OCI-LY1 (cell line): Measurements from ENCODE around the gene CHSY1.

Experiments used
- H2AFZ ChIP-seq: fragments of 200-600 bp; sonication (generic), shearing (Covaris generic); 2 replicates; pipeline ENCODE4 v1.6.0; 2014; ENCODE audit warnings: antibody characterized with exemption, mild to moderate bottlenecking, low read length
- H3F3A ChIP-seq: fragments of 200-600 bp; sonication (generic), shearing (Covaris generic); 2 replicates; pipeline ENCODE4 v1.6.0; 2014; ENCODE audit warnings: mild to moderate bottlenecking, antibody characterized with exemption, low read length, moderate library complexity; ENCODE audit not compliant: insufficient read depth
- H3K27ac ChIP-seq: fragments of 200-600 bp; sonication (generic); 2 replicates; pipeline ENCODE4 v1.5.1; 2014; ENCODE audit warnings: low read length, mixed run types, mild to moderate bottlenecking, low read depth; ENCODE audit not compliant: poor library complexity, severe bottlenecking
- H3K27me3 ChIP-seq: fragments of 200-600 bp; sonication (generic); 2 replicates; pipeline ENCODE4 v1.6.0; 2014; ENCODE audit warnings: antibody characterized with exemption, mild to moderate bottlenecking, low read length, moderate library complexity; ENCODE audit not compliant: insufficient read depth
- H3K36me3 ChIP-seq: fragments of 200-600 bp; sonication (generic); 2 replicates; pipeline ENCODE4 v1.6.1; 2014; ENCODE audit warnings: mild to moderate bottlenecking, antibody characterized with exemption, low read length, moderate library complexity, mixed read lengths; ENCODE audit not compliant: insufficient read depth
- H3K4me1 ChIP-seq: fragments of 200-600 bp; sonication (generic); 2 replicates; pipeline ENCODE4 v1.5.1; 2014; ENCODE audit warnings: mild to moderate bottlenecking, low read length, moderate library complexity; ENCODE audit not compliant: insufficient read depth, severe bottlenecking
- H3K4me2 ChIP-seq: fragments of 200-600 bp; sonication (generic), shearing (Covaris generic); 2 replicates; pipeline ENCODE4 v1.6.1; 2014; ENCODE audit warnings: low read length
- H3K4me3 ChIP-seq: fragments of 200-600 bp; sonication (generic); 2 replicates; pipeline ENCODE4 v1.5.1; 2014; ENCODE audit warnings: low read length, low read depth, mild to moderate bottlenecking, mixed read lengths; ENCODE audit not compliant: poor library complexity, severe bottlenecking
- H3K79me2 ChIP-seq: fragments of 200-600 bp; shearing (Covaris generic); 2 replicates; pipeline ENCODE4 v1.6.1; 2016; ENCODE audit warnings: mixed run types, low read length, mixed read lengths; ENCODE audit not compliant: insufficient read depth
- H3K9ac ChIP-seq: fragments of 200-600 bp; sonication (generic), shearing (Covaris generic); 2 replicates; pipeline ENCODE4 v1.6.1; 2014; ENCODE audit warnings: mild to moderate bottlenecking, low read length, mixed read lengths
- H3K9me2 ChIP-seq: fragments of 200-600 bp; sonication (generic), shearing (Covaris generic); 2 replicates; pipeline ENCODE4 v1.6.1; 2014; ENCODE audit warnings: low read depth, mild to moderate bottlenecking, low read length, mixed read lengths
- H3K9me3 ChIP-seq: fragments of 200-600 bp; shearing (Covaris generic); 2 replicates; pipeline ENCODE4 v1.6.1; 2014; ENCODE audit warnings: low read length, mixed read lengths
- H4K20me1 ChIP-seq: fragments of 200-600 bp; sonication (generic), shearing (Covaris generic); 2 replicates; pipeline ENCODE4 v1.6.0; 2016; ENCODE audit warnings: mild to moderate bottlenecking, low read length; ENCODE audit not compliant: insufficient read depth
- CTCF ChIP-seq: fragments of 200-600 bp; sonication (generic), shearing (Covaris generic); IDR thresholded peaks from 2 replicates; pipeline ENCODE4 v1.5.1; 2017; ENCODE audit warnings: mild to moderate bottlenecking, antibody characterized with exemption, low read length, moderate library complexity, mixed read lengths
- EZH2 ChIP-seq: fragments of 200-600 bp; sonication (generic), shearing (Covaris generic); IDR thresholded peaks from 2 replicates; pipeline ENCODE4 v1.8.0; 2017; ENCODE audit warnings: borderline replicate concordance, mixed run types, mild to moderate bottlenecking, antibody characterized with exemption, low read length, moderate library complexity, mixed read lengths

CHSY1 gene

DNA sequence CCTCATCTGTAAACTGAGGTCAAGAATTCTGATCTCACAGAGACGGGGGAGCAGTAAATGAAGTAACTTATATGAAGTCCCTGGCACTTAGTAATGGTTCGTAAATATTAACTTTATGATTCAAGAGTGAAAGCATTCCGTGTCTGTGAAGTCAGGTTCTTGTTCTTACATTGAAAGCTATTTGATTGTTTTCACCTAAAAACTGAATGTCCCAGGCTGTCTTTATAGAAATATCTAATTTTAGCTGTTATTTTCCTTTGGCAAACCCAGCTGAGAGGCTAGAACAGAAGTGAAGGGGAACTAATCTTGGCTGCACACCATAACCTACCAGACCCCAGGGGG lies 84.5 kb downstream of the CHSY1 start:
- Histone ChIP-seq H3K9ac (no peak overlapping the region), H3K79me2 (no peaks in the 10 kb centered on the region), H4K20me1 (no peaks in the 10 kb centered on the region), H2AFZ (no peak overlapping the region), H3F3A (no peaks in the 10 kb centered on the region), H3K4me1 (no peaks in the 10 kb centered on the region), H3K27me3 (peaks cover 5% of the 10 kb centered on the region; the same call in 1 of the 2 replicates), H3K9me3 (peaks cover 13% of the 10 kb centered on the region), H3K36me3 (no peaks in the 10 kb centered on the region; the same call in 1 of the 2 replicates), H3K4me3 (no peak overlapping the region), H3K4me2 (no peak overlapping the region), H3K27ac (no peak overlapping the region), H3K9me2 (no peaks in the 10 kb centered on the region)
- no peak for TF ChIP-seq CTCF
- TF ChIP-seq EZH2: no peak

DNA sequence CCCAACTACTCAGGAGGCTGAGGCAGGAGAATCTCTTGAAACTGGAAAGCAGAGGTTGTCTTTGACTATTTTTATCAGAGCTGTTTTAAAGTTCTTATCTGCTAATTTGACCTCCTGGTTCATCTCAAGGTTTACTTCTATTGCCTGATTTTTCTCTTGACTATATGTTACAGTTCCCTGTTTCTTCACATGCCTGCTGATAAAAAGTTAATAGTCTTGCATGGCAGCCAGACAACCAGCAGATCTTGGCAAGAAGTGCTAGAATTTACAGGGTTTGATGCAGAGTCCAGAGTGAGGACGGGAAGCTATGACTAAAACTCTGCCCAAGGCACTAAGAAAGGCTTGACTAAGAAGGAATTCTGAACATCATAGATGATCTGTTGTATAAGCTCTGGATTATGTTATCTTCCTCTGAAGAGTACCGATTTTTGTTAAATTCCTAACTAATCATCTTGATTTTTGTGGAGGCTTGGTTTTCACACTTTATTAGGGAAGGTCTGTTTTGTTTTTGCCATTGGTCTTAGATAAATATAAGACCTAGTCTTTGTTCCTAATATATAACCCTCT lies 85.9 kb downstream of the CHSY1 start:
- H3K4me1 ChIP-seq: no peaks in the 10 kb centered on the region
- no peak overlapping the region for H3K4me3 ChIP-seq
- H3K27ac ChIP-seq: no peak overlapping the region
- no peaks in the 10 kb centered on the region for H4K20me1 ChIP-seq
- H3K9me2 ChIP-seq: no peaks in the 10 kb centered on the region
- H3K9me3 ChIP-seq: peaks cover 13% of the 10 kb centered on the region
- no peaks in the 10 kb centered on the region for H3K79me2 ChIP-seq
- H3F3A ChIP-seq: no peaks in the 10 kb centered on the region
- no peak overlapping the region for H2AFZ ChIP-seq
- H3K36me3 ChIP-seq: no peaks in the 10 kb centered on the region; the same call in 1 of the 2 replicates
- H3K4me2 ChIP-seq: no peak overlapping the region
- peaks cover 5% of the 10 kb centered on the region; the same call in 1 of the 2 replicates for H3K27me3 ChIP-seq
- H3K9ac ChIP-seq: no peak overlapping the region
- TF ChIP-seq EZH2: no peak
- no peak for TF ChIP-seq CTCF

DNA sequence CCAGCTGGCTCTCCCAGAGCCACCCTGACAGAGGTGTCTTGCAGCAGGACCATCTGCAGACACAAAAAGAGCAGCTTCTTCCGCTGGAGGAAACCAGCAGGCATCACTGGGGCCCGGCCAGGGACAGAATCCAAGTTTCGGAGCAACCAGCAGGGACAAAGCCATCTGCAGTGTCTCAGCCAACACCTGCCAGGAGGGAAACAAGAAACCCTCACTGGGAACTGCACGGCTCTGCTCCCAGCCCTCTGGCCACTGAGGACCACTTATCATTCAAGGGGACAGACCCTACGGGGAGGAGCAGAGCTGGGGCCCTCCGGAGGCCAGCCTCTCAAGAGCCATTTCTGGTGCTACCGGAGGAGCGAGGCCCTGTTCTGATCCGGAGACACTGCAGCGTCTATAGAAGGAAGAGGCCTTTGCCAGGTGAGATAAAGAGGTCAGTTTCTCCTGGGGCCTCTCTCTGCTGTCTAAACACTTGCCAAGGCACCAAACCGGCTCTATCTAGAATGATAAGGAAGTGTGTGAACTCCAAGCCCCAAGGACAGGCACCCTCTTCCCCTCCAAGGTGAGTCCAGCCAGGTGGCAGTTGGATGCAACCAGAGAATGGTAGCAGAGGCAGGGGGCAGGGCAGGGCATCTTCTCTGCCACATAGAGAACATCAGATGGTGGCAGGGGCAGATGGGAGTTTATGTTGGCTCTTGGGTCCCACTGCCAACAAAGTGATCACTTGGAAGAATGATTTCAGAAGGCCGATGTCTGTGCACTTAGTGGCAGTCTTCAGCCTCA lies 89.0 kb downstream of the CHSY1 start:
- Histone ChIP-seq H3K9me2 (no peaks in the 10 kb centered on the region), H3K9ac (no peak overlapping the region), H3K36me3 (no peaks in the 10 kb centered on the region; the same call in 1 of the 2 replicates), H3K4me3 (no peak overlapping the region), H3K4me2 (no peak overlapping the region), H2AFZ (no peak overlapping the region), H3K27me3 (peaks cover 5% of the 10 kb centered on the region; the same call in 1 of the 2 replicates), H4K20me1 (no peaks in the 10 kb centered on the region), H3K79me2 (no peaks in the 10 kb centered on the region), H3K27ac (no peak overlapping the region), H3K9me3 (peaks cover 13% of the 10 kb centered on the region), H3K4me1 (no peaks in the 10 kb centered on the region), H3F3A (no peaks in the 10 kb centered on the region)
- no peak for TF ChIP-seq EZH2
- no peak for TF ChIP-seq CTCF
